GM06990 (cell line): ENCODE results near the gene SCN8A.
A peak's percentile ranks its signal among the peaks of the same experiment; 100 is the strongest.

ENCODE experiments used
- DNase-seq: peaks from one replicate; pipeline ENCODE4 v3.0.0-alpha.2; 2011; ENCODE audit not compliant: insufficient read length; ENCODE audit errors: extremely low read depth
- H3K27me3 ChIP-seq: replicated peaks from 2 replicates; pipeline ENCODE4 v1.6.0; 2011; ENCODE audit warnings: low read length; ENCODE audit not compliant: control insufficient read depth, insufficient read depth
- H3K36me3 ChIP-seq: 2 replicates; pipeline ENCODE4 v1.5.1; 2011; ENCODE audit warnings: low read length; ENCODE audit not compliant: control insufficient read depth, insufficient read depth
- H3K4me3 ChIP-seq: replicated peaks from 2 replicates; pipeline ENCODE4 v1.5.1; 2011; ENCODE audit warnings: low read depth, mild to moderate bottlenecking, control low read depth, low read length
- TF ChIP-seq, protein P1 (sequence below): IDR thresholded peaks from 2 replicates; pipeline ENCODE4 v1.5.1; 2011; ENCODE audit warnings: low read length, control low read depth, mild to moderate bottlenecking, inconsistent platforms; ENCODE audit not compliant: insufficient read depth, poor library complexity, severe bottlenecking

The SCN8A gene

DNA sequence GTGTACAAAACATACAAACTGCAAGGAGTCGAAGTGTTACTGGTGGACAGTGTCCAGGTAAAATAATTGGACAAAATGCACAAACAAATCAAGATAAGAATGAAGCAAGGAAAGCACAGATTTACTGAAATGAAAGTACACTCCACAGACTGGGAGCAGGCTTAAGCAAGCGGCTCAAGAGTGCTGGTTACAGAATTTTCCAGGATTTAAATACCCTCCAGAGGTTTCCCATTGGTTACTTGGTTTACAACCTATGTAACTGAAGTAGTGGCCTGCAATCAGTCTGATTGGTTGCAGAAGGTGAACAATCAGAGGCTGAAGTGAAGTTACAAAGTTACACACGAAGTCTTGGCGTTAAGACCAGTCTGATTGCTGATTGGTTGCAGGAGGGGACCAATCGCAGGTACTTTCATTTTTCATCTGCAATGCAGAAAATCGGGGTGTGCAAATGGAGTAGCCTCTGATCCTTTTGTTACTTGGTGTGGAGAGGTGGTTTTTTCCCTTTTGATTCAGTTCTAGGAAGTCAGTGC is 11.6 kb upstream of the SCN8A start:
- TF ChIP-seq, protein P1, sequence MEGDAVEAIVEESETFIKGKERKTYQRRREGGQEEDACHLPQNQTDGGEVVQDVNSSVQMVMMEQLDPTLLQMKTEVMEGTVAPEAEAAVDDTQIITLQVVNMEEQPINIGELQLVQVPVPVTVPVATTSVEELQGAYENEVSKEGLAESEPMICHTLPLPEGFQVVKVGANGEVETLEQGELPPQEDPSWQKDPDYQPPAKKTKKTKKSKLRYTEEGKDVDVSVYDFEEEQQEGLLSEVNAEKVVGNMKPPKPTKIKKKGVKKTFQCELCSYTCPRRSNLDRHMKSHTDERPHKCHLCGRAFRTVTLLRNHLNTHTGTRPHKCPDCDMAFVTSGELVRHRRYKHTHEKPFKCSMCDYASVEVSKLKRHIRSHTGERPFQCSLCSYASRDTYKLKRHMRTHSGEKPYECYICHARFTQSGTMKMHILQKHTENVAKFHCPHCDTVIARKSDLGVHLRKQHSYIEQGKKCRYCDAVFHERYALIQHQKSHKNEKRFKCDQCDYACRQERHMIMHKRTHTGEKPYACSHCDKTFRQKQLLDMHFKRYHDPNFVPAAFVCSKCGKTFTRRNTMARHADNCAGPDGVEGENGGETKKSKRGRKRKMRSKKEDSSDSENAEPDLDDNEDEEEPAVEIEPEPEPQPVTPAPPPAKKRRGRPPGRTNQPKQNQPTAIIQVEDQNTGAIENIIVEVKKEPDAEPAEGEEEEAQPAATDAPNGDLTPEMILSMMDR = no peak
- H3K4me3 ChIP-seq = no peak overlapping the region
- no peak for DNase-seq
- H3K36me3 ChIP-seq = no peaks in the 10 kb centered on the region
- H3K27me3 ChIP-seq = no peaks in the 10 kb centered on the region

DNA sequence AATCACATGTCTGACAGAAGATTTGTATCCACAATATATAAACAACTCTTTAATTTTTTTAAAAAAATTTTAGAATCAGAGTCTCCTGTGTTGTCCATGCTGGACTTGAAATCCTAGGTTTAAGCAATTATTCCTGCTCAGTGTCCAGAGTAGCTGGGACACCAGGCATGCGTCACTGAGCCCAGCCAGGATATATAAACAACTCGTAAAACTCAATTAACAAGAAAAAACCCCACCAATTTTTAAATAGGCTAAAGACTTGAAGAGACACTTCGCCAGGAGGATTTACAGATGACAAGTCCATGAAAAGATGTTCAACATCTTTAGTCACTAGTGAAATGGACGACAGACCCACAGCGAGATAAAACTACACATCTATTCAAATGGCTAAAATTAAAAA is 2.0 kb upstream of the SCN8A start:
- DNase-seq = no peak
- Histone ChIP-seq H3K36me3 (no peaks in the 10 kb centered on the region), H3K4me3 (no peak overlapping the region)

DNA sequence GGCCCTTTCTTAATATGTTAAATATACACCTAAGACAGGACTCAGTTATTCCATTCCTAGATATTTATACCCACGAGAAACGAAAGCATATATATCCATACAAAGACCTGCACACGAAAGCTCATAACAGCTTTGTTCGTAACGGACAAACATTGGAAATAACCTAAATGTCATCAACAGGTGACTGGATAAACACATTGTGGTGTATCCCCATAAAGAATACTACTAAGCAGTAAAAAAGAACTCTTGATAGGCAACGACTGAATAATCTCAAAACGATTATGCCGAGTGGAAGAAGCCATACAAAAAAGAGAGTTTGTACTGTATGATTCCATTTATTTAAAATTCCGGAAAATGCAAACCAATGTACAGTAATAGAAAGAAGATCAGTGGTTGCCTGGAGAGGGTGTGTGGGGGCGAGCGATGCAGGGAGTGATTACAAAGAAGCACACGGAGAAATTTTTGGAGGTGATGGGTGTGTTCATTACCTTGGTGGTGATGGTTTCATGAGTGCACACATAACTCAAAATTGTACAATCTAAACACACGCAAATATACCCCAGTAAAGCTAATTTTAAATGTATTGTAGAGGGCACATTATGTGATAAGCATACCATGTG is 1.4 kb upstream of the SCN8A start:
- peaks cover 2% of the 10 kb centered on the region; the same call in 1 of the 2 replicates for H3K27me3 ChIP-seq
- no peaks in the 10 kb centered on the region for H3K36me3 ChIP-seq
- DNase-seq = no peak
- no peak overlapping the region for H3K4me3 ChIP-seq
- TF ChIP-seq, protein P1 = no peak

More for the DNA sequence above, 2.0 kb upstream of the SCN8A start:
- TF ChIP-seq, protein P1 = no peak
- H3K27me3 ChIP-seq = peaks cover 2% of the 10 kb centered on the region; the same call in 1 of the 2 replicates

DNA sequence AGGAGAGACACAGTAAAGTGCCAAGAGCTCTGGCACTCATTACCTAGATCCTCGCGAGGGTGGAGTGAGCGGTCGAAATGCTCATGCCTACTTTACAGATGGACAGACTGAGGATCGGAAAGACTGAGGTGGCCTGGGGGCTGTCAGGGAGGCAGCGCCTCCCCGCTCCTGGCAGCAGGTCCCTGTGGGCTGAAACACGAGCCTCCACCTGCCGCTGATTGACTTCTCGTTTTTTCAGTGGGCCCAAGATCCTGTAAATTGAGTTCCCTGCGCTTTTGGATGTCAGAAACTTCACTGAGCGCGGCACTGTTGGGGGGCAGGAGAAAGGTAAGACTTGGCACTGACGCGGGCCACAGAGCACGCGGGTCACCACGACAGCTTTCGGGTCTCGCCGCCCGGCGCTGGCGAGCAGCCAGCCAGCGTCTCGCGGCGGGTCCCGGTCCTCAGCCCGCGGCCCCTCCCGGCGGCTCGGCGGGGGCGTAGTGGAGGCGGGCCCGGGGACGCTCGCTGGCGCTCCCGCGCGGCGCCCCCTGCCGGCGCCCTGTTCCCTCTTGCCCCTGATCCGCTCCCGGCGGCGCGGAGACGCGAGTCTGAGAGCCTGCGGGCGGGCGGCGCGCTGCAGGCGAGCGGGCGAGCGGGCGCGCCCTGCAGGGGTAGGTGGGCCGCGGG is 552 bp upstream of the SCN8A start:
- Histone ChIP-seq H3K27me3 (peaks cover 2% of the 10 kb centered on the region; the same call in 1 of the 2 replicates), H3K36me3 (no peaks in the 10 kb centered on the region), H3K4me3 (peak overlapping the region; percentile 50)
- DNase-seq = peak; percentile 84
- TF ChIP-seq, protein P1 = no peak

DNA sequence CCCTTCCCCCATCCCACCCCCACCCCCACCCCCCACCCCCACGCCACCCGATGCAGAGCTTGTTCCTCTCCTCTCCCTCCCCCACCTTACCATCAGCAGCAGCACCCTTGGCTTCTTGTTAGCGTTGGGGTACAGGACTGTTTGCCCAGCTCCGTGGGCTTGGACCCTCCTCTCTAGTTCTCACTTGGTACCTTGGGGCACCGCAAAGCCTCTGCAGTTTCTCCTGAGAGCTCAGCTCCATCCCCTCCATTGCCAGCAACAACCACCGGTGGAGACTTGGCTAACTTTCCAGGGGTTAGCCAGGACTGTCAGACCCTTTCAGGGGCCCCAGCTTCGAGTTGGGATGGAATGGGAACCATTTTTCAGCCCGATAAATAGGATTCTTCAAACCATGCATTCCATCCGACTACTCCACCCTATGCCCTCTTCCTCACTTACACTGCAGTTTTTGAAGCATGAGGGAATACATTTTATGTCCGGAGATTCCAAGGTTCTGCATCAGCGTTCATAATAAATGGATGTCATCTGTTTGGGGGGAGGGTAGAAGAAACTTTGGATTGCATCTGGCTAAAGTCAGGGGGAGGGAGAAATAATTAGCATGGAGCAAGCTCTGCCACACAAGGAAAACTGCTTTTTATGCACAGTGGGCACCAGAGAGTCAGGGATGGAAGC is 1.1 kb downstream of the SCN8A start:
- no peak for DNase-seq
- Histone ChIP-seq H3K4me3 (no peak overlapping the region), H3K36me3 (no peaks in the 10 kb centered on the region), H3K27me3 (peaks cover 2% of the 10 kb centered on the region)
- TF ChIP-seq, protein P1 = no peak
